ENCODE data around the gene BBIP1. TPM values are rescaled to one million over a fixed set of nuclear protein-coding genes. Genes with fewer than 3 reads are reported as not detected.

The BBIP1 gene
- total RNA-seq, 2 experiments from 2014 or later = 36.4 to 43.9 TPM

DNA sequence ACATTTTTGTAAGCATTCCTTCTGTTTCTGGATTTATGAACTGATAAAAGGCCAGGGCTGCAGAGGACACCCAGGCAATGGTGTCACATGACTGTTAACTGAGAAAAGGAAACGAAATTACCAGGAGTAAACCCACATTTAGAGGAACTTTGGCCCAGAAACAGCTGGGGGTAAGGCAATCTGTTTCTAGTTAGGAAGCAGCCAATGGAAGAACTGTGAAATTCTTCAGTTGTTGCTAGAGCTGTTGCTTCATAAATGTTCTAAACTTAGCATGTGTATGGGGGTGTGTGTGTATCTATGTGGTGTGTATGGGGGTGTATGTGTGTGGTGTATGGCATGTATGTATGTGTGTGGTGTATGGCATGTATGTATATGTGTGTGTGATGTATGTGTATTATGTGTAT, 59.0 kb downstream of the BBIP1 start:
- Mint-ChIP-seq H3K4me1 (ENCODE audit: low read depth) (peaks cover 82% of the 10 kb centered on the region), H3K36me3 (peaks cover 1% of the 10 kb centered on the region), H3K9me3 (peaks cover 3% of the 10 kb centered on the region), H3K27me3 (no peaks in the 10 kb centered on the region), H3K4me3 (no peak overlapping the region), H3K27ac (peak overlapping the region; percentile 95)
- no peak for DNase-seq
- ChIA-PET POLR2A (interaction anchor here (0.9 to 3.4 kb wide), 6 partner anchors 10 to 86 kb away, joined by 3 to 29 read pairs (median 4); partner anchors contain the start of genes BBIP1, PDCD4 and SHOC2), CTCF (interaction anchor here (0.8 to 2.4 kb wide), 6 partner anchors 8 to 77 kb away, joined by 3 to 11 read pairs (median 3); partner anchors contain the start of gene PDCD4)
- intact Hi-C loops (cut with micrococcal nuclease) = loop anchor here (5.0 to 10.0 kb wide), 2 partner anchors 132 to 445 kb away; no protein-coding TSS in a partner anchor

GRCh38 chr10:110859206-110859972, 59.6 kb downstream of the BBIP1 start:
- POLR2A ChIA-PET = interaction anchor here (0.7 to 3.4 kb wide), 5 partner anchors 9 to 85 kb away, joined by 3 to 29 read pairs (median 5); partner anchors contain the start of gene PDCD4

GRCh38 chr10:110858297-110858934, 60.6 kb downstream of the BBIP1 start:
- Mint-ChIP-seq H3K27me3 (no peaks in the 10 kb centered on the region), H3K4me3 (no peak overlapping the region), H3K4me1 (ENCODE audit: low read depth) (peaks cover 81% of the 10 kb centered on the region), H3K9me3 (peaks cover 5% of the 10 kb centered on the region), H3K27ac (peak overlapping the region; percentile 72), H3K36me3 (peaks cover 1% of the 10 kb centered on the region)
- ChIA-PET POLR2A (interaction anchor here (1.8 to 3.4 kb wide), 5 partner anchors 8 to 84 kb away, joined by 5 to 29 read pairs (median 6); partner anchors contain the start of genes BBIP1, PDCD4 and SHOC2), CTCF (interaction anchor here (0.8 to 2.7 kb wide), 8 partner anchors 13 to 85 kb away, joined by 3 to 13 read pairs (median 4); partner anchors contain the start of gene PDCD4)
- intact Hi-C loops (cut with micrococcal nuclease) = loop anchor here (1.0 kb wide), 1 partner anchor 84 kb away; no protein-coding TSS in a partner anchor
- no peak for DNase-seq

More at GRCh38 chr10:110859206-110859972, 59.6 kb downstream of the BBIP1 start:
- H3K27me3 Mint-ChIP-seq = no peaks in the 10 kb centered on the region
- peaks cover 81% of the 10 kb centered on the region for H3K4me1 Mint-ChIP-seq (ENCODE audit: low read depth)
- H3K36me3 Mint-ChIP-seq = peaks cover 1% of the 10 kb centered on the region
- intact Hi-C loops (cut with micrococcal nuclease) = no loop called here
- H3K4me3 Mint-ChIP-seq = no peak overlapping the region
- peak overlapping the region; percentile 95 for H3K27ac Mint-ChIP-seq
- H3K9me3 Mint-ChIP-seq = peaks cover 5% of the 10 kb centered on the region
- DNase-seq = no peak
- CTCF ChIA-PET = interaction anchor here (0.8 to 2.7 kb wide), 7 partner anchors 9 to 76 kb away, joined by 3 to 13 read pairs (median 3); no protein-coding TSS in a partner anchor

DNA sequence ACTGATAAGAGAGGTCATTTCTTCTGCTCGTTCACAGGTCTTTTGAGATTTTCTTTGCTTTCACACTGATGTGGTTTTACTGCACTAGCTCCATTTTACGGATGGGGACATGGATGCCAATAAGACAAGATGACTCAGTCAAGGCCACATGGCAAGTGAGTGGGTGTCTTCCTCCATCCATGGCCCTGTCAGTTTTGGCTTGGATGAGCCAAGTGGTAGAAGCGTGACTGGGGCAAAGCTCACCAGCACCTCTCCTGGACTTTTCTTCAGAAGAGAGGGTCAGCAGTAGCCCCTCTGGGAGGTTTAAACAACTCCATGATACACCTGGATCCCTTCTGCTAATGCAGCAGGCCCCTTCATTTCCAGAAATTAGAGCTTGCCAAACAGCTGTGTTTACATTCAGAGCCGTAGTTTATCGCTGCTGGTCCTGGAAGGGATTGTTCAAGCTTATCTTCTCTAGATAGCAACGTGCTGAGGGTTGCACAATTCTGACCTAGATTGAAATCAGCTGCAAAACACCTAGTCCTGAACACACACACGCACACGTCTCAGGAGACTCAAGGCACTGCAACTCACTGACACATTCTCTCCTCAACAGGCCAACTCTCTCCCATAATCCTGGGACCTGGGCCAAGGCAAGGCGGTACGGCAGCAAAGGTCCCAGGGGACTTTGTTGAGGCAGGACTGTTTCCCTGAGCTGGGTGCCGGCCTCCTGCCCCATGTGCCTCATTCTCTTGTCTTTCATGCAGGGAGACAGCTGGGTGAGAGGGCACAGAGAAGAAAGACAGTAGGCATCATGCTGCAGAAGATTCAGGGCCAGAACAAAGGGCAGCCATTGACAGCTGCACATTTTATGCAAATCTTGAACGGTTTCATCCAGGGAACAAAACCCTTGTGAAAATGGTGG, 61.5 kb downstream of the BBIP1 start:
- peak; percentile 66 for DNase-seq
- Mint-ChIP-seq H3K4me1 (ENCODE audit: low read depth) (peaks cover 82% of the 10 kb centered on the region), H3K4me3 (peak overlapping the region; percentile 25), H3K27ac (peak overlapping the region; percentile 72), H3K9me3 (peaks cover 5% of the 10 kb centered on the region), H3K27me3 (no peaks in the 10 kb centered on the region), H3K36me3 (peaks cover 1% of the 10 kb centered on the region)
- intact Hi-C loops (cut with micrococcal nuclease) = loop anchor here (1.0 kb wide), 2 partner anchors 8 to 83 kb away; no protein-coding TSS in a partner anchor
- CTCF ChIA-PET = interaction anchor here (0.8 to 2.7 kb wide), 11 partner anchors 9 to 84 kb away, joined by 3 to 13 read pairs (median 4); partner anchors contain the start of gene PDCD4
- POLR2A ChIA-PET = interaction anchor here (1.0 to 3.4 kb wide), 6 partner anchors 9 to 83 kb away, joined by 3 to 29 read pairs (median 6); partner anchors contain the start of genes BBIP1, PDCD4 and SHOC2

DNA sequence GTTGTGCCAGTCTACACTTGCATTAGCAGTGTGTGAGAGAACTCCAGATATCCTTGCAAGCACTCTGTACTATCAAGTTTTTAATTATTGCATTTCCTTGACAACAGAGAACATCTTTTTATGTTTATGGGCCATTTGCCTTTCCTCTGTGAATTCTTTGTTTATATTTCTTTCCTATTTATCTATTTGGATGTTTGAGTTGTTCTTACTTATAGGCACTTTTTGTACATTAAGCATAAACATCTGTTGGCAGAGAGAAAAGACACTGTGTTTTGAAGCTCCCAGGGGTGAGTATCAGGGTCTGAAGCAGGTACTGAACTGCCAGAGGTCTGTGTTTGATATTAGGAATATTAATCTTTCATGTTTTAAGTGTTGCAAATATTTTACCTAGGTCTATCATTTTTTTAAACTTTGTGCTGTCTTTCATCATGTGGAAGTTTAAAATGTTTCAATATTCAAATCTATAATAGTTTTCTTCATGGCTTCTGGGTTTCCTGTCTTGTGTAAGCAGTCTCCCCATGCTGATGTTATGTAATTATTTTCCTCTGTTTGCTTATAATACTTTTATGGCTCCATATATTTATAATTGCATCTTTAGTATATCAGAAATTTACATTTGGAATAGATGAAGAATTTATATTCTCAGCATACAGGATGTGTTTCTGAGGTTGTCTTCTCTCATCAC, 64.9 kb downstream of the BBIP1 start:
- Mint-ChIP-seq H3K27me3 (no peaks in the 10 kb centered on the region), H3K27ac (no peak overlapping the region), H3K4me1 (ENCODE audit: low read depth) (peaks cover 77% of the 10 kb centered on the region), H3K9me3 (peaks cover 5% of the 10 kb centered on the region), H3K4me3 (no peak overlapping the region), H3K36me3 (peaks cover 1% of the 10 kb centered on the region)
- POLR2A ChIA-PET = no interaction called here
- intact Hi-C loops (cut with micrococcal nuclease) = loop anchor here (2.0 kb wide), 1 partner anchor 15 kb away; no protein-coding TSS in a partner anchor
- CTCF ChIA-PET = interaction anchor here (1.0 kb wide), 1 partner anchor 11 kb away, joined by 3 read pairs; no protein-coding TSS in a partner anchor
- no peak for DNase-seq

- intact Hi-C loops (cut with micrococcal nuclease) = loop anchor here (2.0 kb wide), 1 partner anchor 16 kb away; no protein-coding TSS in a partner anchor
These were observed 66.0 kb downstream of the BBIP1 start for GRCh38 chr10:110852947-110853346.

DNA sequence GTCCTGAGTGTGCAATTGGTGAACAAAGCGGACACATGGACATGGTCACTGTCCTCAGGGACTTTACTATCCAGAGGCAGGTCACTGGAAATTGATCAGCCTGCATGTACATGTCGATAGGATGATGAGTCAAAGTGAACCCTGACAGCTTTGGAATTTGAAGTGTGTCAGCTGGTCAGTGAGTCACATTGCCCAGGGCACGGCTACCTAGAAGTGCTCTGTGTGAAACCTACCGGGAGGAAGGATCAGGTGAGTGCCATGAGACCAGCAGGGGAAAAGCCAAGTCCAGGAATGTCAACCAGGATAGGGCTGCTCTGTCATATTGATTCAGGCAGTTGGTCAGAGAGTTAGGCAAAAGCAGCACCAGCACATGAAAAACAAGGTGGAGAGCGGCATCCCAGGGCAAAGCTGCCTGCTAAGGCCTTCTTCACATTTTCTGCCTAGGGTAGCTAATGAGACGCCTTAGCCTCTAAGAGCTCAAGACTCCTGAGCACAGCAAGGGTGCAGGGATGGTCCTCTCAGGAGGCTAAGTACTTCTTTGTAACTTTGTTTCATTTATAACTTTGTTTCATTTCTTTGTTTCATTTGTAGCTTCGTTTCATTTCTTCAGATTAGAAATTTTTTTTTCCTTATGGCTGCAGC, 66.6 kb downstream of the BBIP1 start:
- H3K36me3 Mint-ChIP-seq = peaks cover 1% of the 10 kb centered on the region
- peak; percentile 75 for DNase-seq
- peak overlapping the region; percentile 66 for H3K27ac Mint-ChIP-seq
- H3K27me3 Mint-ChIP-seq = no peaks in the 10 kb centered on the region
- H3K9me3 Mint-ChIP-seq = peaks cover 5% of the 10 kb centered on the region
- POLR2A ChIA-PET = interaction anchor here (0.7 to 1.7 kb wide), 8 partner anchors 9 to 78 kb away, joined by 3 to 7 read pairs (median 4); partner anchors contain the start of genes BBIP1, PDCD4 and SHOC2
- peaks cover 62% of the 10 kb centered on the region for H3K4me1 Mint-ChIP-seq (ENCODE audit: low read depth)
- intact Hi-C loops (cut with micrococcal nuclease) = loop anchor here (2.0 kb wide), 1 partner anchor 16 kb away; no protein-coding TSS in a partner anchor
- CTCF ChIA-PET = interaction anchor here (1.2 to 1.8 kb wide), 5 partner anchors 16 to 106 kb away, joined by 3 to 6 read pairs (median 3); no protein-coding TSS in a partner anchor
- H3K4me3 Mint-ChIP-seq = peak overlapping the region; percentile 57

More at GRCh38 chr10:110852947-110853346, 66.0 kb downstream of the BBIP1 start:
- peaks cover 5% of the 10 kb centered on the region for H3K9me3 Mint-ChIP-seq
- DNase-seq = no peak
- ChIA-PET CTCF (interaction anchor here (1.3 to 1.8 kb wide), 3 partner anchors 15 to 107 kb away, joined by 3 to 6 read pairs (median 4); no protein-coding TSS in a partner anchor), POLR2A (interaction anchor here (0.7 to 1.7 kb wide), 6 partner anchors 9 to 79 kb away, joined by 3 to 7 read pairs (median 4); partner anchors contain the start of genes BBIP1 and SHOC2)
- H3K27ac Mint-ChIP-seq = peak overlapping the region; percentile 8
- H3K27me3 Mint-ChIP-seq = no peaks in the 10 kb centered on the region
- peaks cover 68% of the 10 kb centered on the region for H3K4me1 Mint-ChIP-seq (ENCODE audit: low read depth)
- H3K4me3 Mint-ChIP-seq = peak overlapping the region; percentile 57
- peaks cover 1% of the 10 kb centered on the region for H3K36me3 Mint-ChIP-seq

DNA sequence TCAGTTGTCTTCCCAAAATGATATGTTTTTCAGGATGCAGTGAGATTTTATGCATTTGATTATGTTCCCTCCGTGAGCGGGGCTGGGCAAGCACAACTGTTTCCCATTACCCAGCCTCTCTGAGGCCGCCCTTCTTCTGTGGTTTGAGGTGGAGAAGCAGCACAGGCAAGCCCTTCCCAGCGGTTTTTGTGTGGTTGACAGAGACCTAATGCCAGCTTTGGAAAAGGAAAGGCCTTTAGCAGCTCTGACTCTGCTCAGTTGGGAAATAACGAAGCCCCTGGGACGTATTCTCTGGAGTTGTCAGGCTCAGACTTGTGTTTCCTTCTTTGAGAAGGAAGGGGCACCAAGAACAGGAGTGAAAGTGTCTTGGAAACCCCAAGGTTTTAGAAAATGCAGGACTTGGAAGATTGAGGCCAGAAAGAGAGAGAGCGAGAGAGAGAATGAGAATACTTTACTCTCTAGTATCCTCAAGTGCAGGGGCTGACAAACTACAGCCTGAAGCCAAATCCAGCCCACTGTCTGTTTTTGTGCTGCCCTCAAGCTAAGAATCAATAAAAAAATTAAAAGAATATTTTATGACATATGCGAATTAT, 67.9 kb downstream of the BBIP1 start:
- peaks cover 5% of the 10 kb centered on the region for H3K9me3 Mint-ChIP-seq
- intact Hi-C loops (cut with micrococcal nuclease) = no loop called here
- ChIA-PET CTCF (interaction anchor here (0.7 to 1.7 kb wide), 4 partner anchors 19 to 241 kb away, joined by 3 to 4 read pairs (median 4); no protein-coding TSS in a partner anchor), POLR2A (interaction anchor here (1.1 kb wide), 1 partner anchor 13 kb away, joined by 3 read pairs; no protein-coding TSS in a partner anchor)
- no peak for DNase-seq
- H3K36me3 Mint-ChIP-seq = no peaks in the 10 kb centered on the region
- peaks cover 59% of the 10 kb centered on the region for H3K4me1 Mint-ChIP-seq (ENCODE audit: low read depth)
- H3K27ac Mint-ChIP-seq = no peak overlapping the region
- no peak overlapping the region for H3K4me3 Mint-ChIP-seq
- H3K27me3 Mint-ChIP-seq = no peaks in the 10 kb centered on the region

- ChIA-PET POLR2A (interaction anchor here (1.0 kb wide), 1 partner anchor 15 kb away, joined by 4 read pairs; no protein-coding TSS in a partner anchor), CTCF (interaction anchor here (0.7 to 1.7 kb wide), 2 partner anchors 44 to 240 kb away, joined by 3 to 4 read pairs; no protein-coding TSS in a partner anchor)
- intact Hi-C loops (cut with micrococcal nuclease) = no loop called here
- no peaks in the 10 kb centered on the region for H3K36me3 Mint-ChIP-seq
- peaks cover 2% of the 10 kb centered on the region for H3K9me3 Mint-ChIP-seq
- no peak for DNase-seq
- no peak overlapping the region for H3K27ac Mint-ChIP-seq
- no peak overlapping the region for H3K4me3 Mint-ChIP-seq
- peaks cover 50% of the 10 kb centered on the region for H3K4me1 Mint-ChIP-seq (ENCODE audit: low read depth)
- H3K27me3 Mint-ChIP-seq = no peaks in the 10 kb centered on the region
These were observed 68.9 kb downstream of the BBIP1 start for GRCh38 chr10:110850099-110850498.
